Measurements from ENCODE around the gene PCNX2.

Gene PCNX2

GRCh38 chr1:233295237-233295974, at the start of gene PCNX2:
Gene PCNX2 (minus strand): TSS chr1:233295725. CDS start chr1:233295478, 247 bp downstream.
- DNase-seq, result peak; percentile 10

- no peak for DNase-seq
These were observed 47.7 kb upstream of the PCNX2 start for GRCh38 chr1:233343262-233343661.

GRCh38 chr1:233342086-233342485, 46.6 kb upstream of the PCNX2 start:
- no peak for DNase-seq

- DNase-seq, result no peak
These were observed 45.5 kb upstream of the PCNX2 start for GRCh38 chr1:233340966-233341516.

- no peak for DNase-seq
These were observed 44.6 kb upstream of the PCNX2 start for GRCh38 chr1:233340031-233340555.

- no peak for DNase-seq
These were observed 42.6 kb upstream of the PCNX2 start for GRCh38 chr1:233338102-233338501.

- DNase-seq, result no peak
These were observed 42.0 kb upstream of the PCNX2 start for GRCh38 chr1:233337505-233337904.

- no peak for DNase-seq
These were observed 41.3 kb upstream of the PCNX2 start for GRCh38 chr1:233336554-233337456.

GRCh38 chr1:233334092-233334491, 38.6 kb upstream of the PCNX2 start:
- no peak for DNase-seq

- DNase-seq, result no peak
These were observed 37.6 kb upstream of the PCNX2 start for GRCh38 chr1:233333086-233333485.

- DNase-seq, result no peak
These were observed 36.4 kb upstream of the PCNX2 start for GRCh38 chr1:233331676-233332519.

GRCh38 chr1:233328142-233328921, 32.8 kb upstream of the PCNX2 start:
- DNase-seq, result peak; percentile 18

GRCh38 chr1:233327651-233328141, 32.2 kb upstream of the PCNX2 start, which contains the start of gene MAP3K21:
Gene MAP3K21 (plus strand): TSS chr1:233327724. CDS start chr1:233328029, 305 bp downstream.
- DNase-seq, result no peak

- peak; percentile 86 for DNase-seq
These were observed 31.5 kb upstream of the PCNX2 start for GRCh38 chr1:233326811-233327650.

- DNase-seq, result no peak
These were observed 30.8 kb upstream of the PCNX2 start for GRCh38 chr1:233326319-233326718.

GRCh38 chr1:233323718-233324117, 28.2 kb upstream of the PCNX2 start:
- DNase-seq, result no peak

GRCh38 chr1:233320023-233320422, 24.5 kb upstream of the PCNX2 start:
- no peak for DNase-seq

- no peak for DNase-seq
These were observed 23.7 kb upstream of the PCNX2 start for GRCh38 chr1:233319272-233319671.

- no peak for DNase-seq
These were observed 20.9 kb upstream of the PCNX2 start for GRCh38 chr1:233316473-233316872.

- no peak for DNase-seq
These were observed 20.3 kb upstream of the PCNX2 start for GRCh38 chr1:233315718-233316301.
